Activated CD8-positive, alpha-beta memory T cell treated with anti-CD3 and anti-CD28 coated beads for 4 hours (primary cell): ENCODE data around the gene RAPSN.

Experiments used
- DNase-seq, 2 donors: peaks; one replicate each; pipeline ENCODE4 v3.0.0-alpha.2; 2020; ENCODE audit warnings: low read depth in 2 of 2

Gene RAPSN

GRCh38 chr11:47408598-47409439 is 40.1 kb downstream of the RAPSN start:
- no peak for DNase-seq

GRCh38 chr11:47407746-47408590 is 41.0 kb downstream of the RAPSN start, which contains the start of gene SLC39A13:
TSS of gene SLC39A13 (plus strand) at chr11:47408590. CDS start at chr11:47410095, 1,505 bp downstream.
- peak; percentile 82 to 85 for DNase-seq

GRCh38 chr11:47406896-47407745 is 41.8 kb downstream of the RAPSN start:
- DNase-seq: no peak

- DNase-seq: no peak
Observed at GRCh38 chr11:47403571-47403970, 45.4 kb downstream of the RAPSN start.

GRCh38 chr11:47403135-47403534 is 45.8 kb downstream of the RAPSN start:
- no peak for DNase-seq

GRCh38 chr11:47400768-47401279 is 48.1 kb downstream of the RAPSN start:
- DNase-seq: no peak

GRCh38 chr11:47399860-47400767 is 48.8 kb downstream of the RAPSN start:
- DNase-seq: no peak

GRCh38 chr11:47398551-47398950 is 50.4 kb downstream of the RAPSN start:
- DNase-seq: no peak

- DNase-seq: no peak
Observed at GRCh38 chr11:47398011-47398410, 50.9 kb downstream of the RAPSN start.

- no peak for DNase-seq
Observed at GRCh38 chr11:47396049-47396320, 53.0 kb downstream of the RAPSN start.

- DNase-seq: no peak
Observed at GRCh38 chr11:47395223-47396048, 53.5 kb downstream of the RAPSN start.

GRCh38 chr11:47394322-47395222 is 54.4 kb downstream of the RAPSN start:
- no peak for DNase-seq

GRCh38 chr11:47394050-47394321 is 55.0 kb downstream of the RAPSN start:
- DNase-seq: no peak

- DNase-seq: no peak
Observed at GRCh38 chr11:47393163-47394049, 55.5 kb downstream of the RAPSN start.

GRCh38 chr11:47392546-47393162 is 56.3 kb downstream of the RAPSN start:
- no peak for DNase-seq

- no peak for DNase-seq
Observed at GRCh38 chr11:47391711-47392432, 57.1 kb downstream of the RAPSN start.

- no peak for DNase-seq
Observed at GRCh38 chr11:47391077-47391583, 57.8 kb downstream of the RAPSN start.
